Renal pelvis (tissue), 4 donors: Measurements from ENCODE around the gene CSNK1G2. TPM values are rescaled to one million over a fixed set of nuclear protein-coding genes. Genes with fewer than 3 reads are reported as not detected.
"Not testable (repeated sequence)": the region's sequence is repeated elsewhere in the genome, so short reads cannot be mapped to it uniquely, and the experiment has no call there.

Experiments
- DNase-seq: peaks from one replicate; pipeline ENCODE4 v3.0.0-alpha.2; 2013
- polyA plus RNA-seq, 3 donors: library from polyadenylated mRNA; unstranded; fragments of 120-200 nt; gene quantifications; one replicate each; pipeline ENCODE4 v1.2.1, GENCODE V29; 2013; ENCODE audit not compliant: insufficient read length in 3 of 3

The CSNK1G2 gene
- polyA plus RNA-seq, 3 donors, result 55.7 to 72.6 (median 70.7) TPM

DNA sequence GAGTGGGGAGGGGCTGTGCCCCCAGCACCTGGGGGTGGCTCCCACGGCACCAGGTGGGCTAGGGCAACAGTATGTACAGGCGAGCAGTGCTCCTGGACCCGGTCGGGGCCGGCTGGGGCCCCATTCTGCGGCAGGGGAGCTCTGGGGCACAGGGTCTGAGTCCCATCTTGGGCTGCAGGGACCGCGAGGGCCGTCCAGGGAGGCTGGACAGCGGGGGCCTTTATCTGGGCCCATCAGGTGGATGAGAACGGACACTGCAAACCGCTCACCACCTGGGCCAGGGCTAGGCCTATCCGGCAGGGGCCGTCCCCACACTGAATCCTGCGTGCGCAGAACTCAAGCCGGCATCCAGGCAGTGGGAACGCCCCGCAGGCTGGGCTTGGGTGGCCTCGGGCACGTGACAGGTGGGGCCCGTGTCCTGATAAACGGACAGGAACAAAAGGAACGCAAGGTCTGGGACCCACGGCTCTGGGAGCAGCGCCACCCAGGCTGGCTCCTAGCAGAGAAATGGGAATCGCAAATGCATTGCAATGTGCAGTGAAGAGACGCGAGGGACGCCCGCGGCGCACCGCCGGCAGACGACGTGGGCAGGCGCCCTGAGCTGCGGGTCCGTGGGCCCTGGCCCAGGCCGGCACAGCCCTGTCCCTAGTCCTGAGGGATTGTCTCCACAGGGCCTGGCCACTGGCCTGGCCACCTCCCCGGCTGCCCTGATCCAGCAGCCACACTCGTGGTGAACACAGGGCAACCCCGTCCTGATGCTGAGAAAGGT, 44.8 kb downstream of the CSNK1G2 start:
- no peak for DNase-seq

GRCh38 chr19:1986357-1987162, 45.6 kb downstream of the CSNK1G2 start:
- DNase-seq, result no peak

GRCh38 chr19:1987197-1988187, 46.5 kb downstream of the CSNK1G2 start:
- DNase-seq, result no peak

DNA sequence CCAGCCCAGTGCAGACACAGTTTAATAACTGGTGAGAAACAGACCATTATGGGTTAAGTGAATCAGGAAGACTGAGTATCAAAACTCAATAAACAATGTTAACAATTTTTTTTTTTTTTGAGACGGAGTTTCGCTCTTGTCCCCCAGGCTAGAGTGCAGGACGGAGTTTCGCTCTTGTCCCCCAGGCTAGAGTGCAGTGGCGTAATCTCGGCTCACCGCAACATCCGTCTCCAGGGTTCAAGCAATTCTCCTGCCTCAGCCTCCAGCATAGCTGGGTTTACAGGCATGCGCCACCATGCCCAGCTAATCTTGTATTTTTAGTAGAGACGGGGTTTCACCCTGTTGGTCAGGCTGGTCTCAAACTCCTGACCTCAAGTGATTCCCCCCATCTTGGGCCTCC, 47.5 kb downstream of the CSNK1G2 start:
- DNase-seq, result not testable (repeated sequence)

DNA sequence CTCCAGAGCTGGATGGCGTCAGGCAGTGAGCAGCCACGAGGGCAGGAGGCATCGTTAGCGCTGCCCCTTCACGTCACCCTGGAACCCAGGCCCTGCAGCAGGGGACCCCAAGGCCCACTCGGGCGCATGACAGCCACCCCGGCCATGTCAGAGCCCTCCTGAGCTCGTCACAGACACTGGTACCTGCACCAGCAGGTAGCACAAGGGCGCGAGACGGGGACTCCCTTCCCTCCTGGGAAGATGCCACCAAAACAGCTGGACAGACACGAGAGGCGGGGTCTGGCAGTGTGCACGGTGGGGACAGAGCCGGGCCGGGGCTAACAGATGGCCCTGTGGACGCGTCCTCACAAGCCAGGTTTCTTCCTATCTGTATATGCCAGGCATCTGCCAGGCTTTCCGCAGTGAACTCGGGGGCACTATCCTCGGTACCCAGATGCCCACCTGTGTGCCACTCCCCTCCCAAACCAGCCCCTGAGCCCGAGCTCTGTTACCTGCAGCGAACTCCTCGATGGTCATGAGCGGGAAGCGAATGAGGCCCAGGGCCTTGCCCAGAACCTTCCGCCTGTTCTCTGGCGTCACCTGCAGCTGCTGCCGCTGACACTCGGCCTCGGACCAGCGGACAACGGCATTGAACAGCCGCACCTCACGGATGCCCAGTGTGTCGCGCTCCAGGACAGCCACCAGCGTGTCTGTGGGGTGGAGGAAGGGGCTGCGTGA, 48.7 kb downstream of the CSNK1G2 start:
- DNase-seq, result no peak

GRCh38 chr19:1990230-1991017, 49.5 kb downstream of the CSNK1G2 start:
- DNase-seq, result no peak

GRCh38 chr19:1991018-1991913, 50.3 kb downstream of the CSNK1G2 start:
- no peak for DNase-seq

- no peak for DNase-seq
Observed at GRCh38 chr19:1992759-1993260, 51.8 kb downstream of the CSNK1G2 start.

- no peak for DNase-seq
Observed at GRCh38 chr19:1997353-1998233, 56.6 kb downstream of the CSNK1G2 start.

DNA sequence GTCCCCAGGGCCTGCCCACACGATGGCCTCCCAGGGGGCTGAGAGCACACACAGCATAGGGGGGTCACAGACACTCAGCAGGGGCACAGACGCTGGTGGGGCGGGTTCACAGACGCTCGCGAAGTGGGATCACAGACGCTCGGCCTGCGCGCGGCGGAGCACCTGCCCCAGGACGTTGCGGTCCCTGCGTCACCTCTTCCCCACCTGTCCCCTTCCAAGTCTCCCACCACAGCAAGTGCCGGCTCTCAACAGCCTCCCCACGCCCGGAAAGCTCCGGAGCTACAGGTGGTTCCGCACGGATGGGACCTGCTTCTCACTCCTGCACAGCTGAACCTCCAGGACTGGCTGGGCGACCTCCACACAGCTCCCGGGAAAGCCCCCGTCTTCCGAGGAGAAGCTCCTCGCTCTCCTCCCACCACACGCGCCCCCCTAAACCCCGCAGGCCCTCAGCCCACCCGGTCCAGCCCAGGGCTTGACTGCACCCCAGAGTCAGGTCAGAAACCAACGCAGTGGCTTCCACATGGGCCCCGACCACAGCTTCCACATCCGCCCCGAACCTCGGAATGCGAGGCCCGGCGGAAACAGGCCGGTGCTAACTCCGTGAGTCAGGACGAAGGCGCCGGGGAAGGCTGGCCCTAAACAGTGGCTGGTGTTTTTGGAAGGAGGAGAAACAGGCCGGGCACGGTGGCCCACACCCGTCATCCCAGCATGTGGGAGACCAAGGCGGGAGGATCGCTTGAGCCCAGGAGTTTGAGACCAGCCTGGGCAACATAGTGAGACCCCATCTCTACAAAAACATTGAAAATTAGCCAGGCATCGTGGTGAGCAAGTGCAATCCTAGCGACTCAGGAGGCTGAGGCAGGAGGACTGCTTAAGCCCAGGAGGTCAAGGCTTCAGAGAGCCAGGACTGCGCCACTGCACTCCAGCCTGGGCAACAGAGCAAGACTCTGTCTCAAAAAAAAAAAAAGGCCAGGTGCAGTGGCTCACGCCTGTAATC, 58.0 kb downstream of the CSNK1G2 start:
- no peak for DNase-seq

DNA sequence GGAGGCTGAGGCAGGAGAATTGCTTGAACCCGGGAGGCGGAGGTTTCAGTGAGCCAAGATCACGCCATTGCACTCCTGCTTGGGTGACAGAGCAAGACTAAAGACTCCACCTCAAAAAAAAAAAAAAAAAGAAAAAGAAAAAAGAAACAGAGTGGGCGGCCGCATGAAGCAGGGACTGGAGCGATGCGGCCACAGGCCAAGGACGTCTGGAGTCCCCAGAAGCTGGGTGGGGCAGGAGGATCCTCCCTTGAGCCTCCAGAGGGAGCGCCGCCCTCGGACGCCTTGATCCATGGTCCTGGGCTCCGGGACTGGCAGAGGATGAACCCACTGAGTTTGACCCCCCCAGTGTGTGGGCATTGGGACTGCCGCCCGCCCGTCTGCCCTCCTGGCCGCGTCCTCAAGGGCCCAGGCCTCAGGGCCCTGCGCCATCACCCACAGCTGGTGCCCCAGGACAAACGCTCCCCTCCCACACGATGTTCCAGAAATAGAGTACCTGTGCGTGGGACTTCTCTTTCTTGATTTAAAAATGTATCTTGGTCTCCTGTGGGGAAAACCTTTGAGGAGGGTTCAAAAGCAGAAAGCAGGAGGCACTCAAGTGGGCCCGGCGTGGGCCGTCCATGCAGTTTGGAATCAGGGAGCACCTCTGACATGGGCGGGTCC, 59.0 kb downstream of the CSNK1G2 start:
- DNase-seq, result no peak

DNA sequence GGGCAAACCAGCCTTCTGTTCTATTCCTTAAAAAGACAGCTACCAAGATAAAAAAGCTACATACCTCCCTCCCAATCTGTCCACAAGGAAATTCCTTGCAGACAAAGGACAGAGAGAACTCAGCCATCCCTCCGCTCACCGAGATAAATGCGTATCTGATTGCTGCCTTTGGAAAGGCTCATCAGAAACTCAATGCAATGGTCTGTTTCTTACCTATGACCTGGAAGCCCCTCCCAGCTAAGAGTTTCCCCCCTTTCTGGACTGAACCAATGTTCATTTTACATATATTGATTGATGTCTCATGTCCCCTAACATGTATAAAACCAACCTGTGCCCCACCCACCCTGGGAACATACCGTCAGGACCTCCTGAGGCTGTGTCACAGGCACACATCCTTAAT, 62.9 kb downstream of the CSNK1G2 start:
- DNase-seq, result no peak

- DNase-seq, result no peak
Observed at GRCh38 chr19:2010135-2010668, 69.2 kb downstream of the CSNK1G2 start.

DNA sequence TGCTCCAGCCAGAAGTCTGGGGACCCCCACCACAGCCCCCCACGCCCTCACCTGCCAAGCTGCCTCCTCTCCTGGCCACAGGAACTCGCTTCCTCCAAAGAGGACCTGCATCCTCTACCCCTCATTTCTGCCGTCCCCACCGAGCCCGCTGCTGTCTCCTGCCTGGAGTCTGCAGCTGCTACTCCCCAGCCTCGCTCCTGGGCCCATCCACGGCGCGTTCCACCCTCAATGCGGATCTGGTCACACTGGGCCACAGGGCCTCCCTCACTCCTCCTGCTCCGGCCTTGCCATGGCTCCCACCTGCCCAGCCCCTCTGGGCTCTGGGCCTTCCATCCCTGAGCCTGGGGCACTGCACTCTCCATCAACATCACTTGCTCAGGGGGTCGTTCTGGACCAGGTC, 70.2 kb downstream of the CSNK1G2 start:
- DNase-seq, result no peak

DNA sequence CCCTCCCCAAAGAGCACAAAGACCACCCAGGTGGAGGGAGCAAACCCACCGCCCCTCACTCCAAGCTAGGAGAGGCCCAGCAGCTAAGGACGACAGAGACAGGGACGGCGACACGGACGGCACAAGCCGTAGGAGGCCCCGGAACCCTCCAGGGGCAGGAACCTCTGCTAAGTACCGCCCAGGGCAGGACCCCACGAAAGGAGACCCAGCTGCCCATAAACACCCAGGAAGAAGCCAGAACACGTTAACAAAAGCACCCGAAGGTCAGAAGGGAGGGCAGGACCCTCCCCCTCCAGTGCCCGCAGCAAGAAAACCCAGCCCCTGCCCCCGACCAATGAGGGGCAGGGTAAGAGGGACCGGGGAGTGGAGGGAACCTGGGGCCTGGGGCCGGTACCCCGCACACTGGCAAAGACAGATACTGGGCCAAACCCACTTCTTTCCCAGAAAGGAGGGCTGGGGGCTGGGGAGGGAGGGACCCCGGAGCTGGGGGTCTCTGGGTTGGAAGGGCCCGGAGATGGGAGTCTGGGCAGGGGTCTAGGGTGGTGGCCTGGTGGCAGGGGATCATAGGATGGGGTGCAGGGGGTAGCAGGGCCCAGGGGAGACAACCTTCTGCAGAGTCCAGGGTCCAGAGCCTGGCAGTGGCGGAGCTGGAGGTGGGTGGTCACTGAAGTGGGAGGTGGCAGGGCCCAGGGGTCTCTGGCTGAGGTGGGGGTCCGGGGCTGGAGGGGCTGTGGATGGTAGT, 72.1 kb downstream of the CSNK1G2 start:
- no peak for DNase-seq

GRCh38 chr19:2013683-2013961, 72.7 kb downstream of the CSNK1G2 start:
- DNase-seq, result no peak
